Naive B cell (primary cell): ENCODE results near the gene FAT1. TPM values are rescaled to one million over a fixed set of nuclear protein-coding genes. Genes with fewer than 3 reads are reported as not detected.

Source experiments
- ATAC-seq, 2 donors: fragments of 150-1000 bp; cut with Tn5 transposase; 2 replicates each; pipeline ENCODE4 v1.10.0; 2021; ENCODE audit warnings: low read depth in 2 of 2, mild to moderate bottlenecking in 2 of 2, moderate library complexity in 2 of 2
- DNase-seq: peaks from one replicate; pipeline ENCODE4 v3.0.0; 2022
- H3K27ac Mint-ChIP-seq, 6 donors: one replicate each; pipeline ENCODE4 v1.8.0; 2020 to 2022; ENCODE audit warnings: mild to moderate bottlenecking in 6 of 6, mixed read lengths in 6 of 6, moderate library complexity in 5 of 6, inconsistent platforms in 2 of 6
- H3K27me3 Mint-ChIP-seq, 3 donors: one replicate each; pipeline ENCODE4 v1.8.0; 2021 to 2022; ENCODE audit warnings: mixed read lengths in 3 of 3, mild to moderate bottlenecking in 1 of 3
- H3K36me3 Mint-ChIP-seq, 2 donors: one replicate each; pipeline ENCODE4 v1.8.0; 2020 to 2022; ENCODE audit warnings: mixed read lengths in 2 of 2, inconsistent platforms in 1 of 2, mild to moderate bottlenecking in 1 of 2
- H3K4me1 Mint-ChIP-seq, 3 donors: one replicate each; pipeline ENCODE4 v1.8.0; 2020 to 2022; ENCODE audit warnings: mixed read lengths in 3 of 3, inconsistent platforms in 1 of 3, mild to moderate bottlenecking in 1 of 3, moderate library complexity in 1 of 3
- H3K4me3 Mint-ChIP-seq, 8 donors: one replicate each; pipeline ENCODE4 v1.8.0; 2020 to 2022; ENCODE audit warnings: mild to moderate bottlenecking in 8 of 8, mixed read lengths in 8 of 8, moderate library complexity in 8 of 8, inconsistent platforms in 2 of 8
- H3K9me3 Mint-ChIP-seq, 7 donors: one replicate each; pipeline ENCODE4 v1.8.0; 2020 to 2022; ENCODE audit warnings: mixed read lengths in 7 of 7, mild to moderate bottlenecking in 5 of 7, inconsistent platforms in 2 of 7, moderate library complexity in 1 of 7
- polyA plus RNA-seq, 6 donors: library from polyadenylated mRNA; unstranded; fragments of 300-500 nt; fragmentation: Illumina TruSeq; gene quantifications; one replicate each; pipeline ENCODE4 v1.2.3, GENCODE V29; 2021; ENCODE audit warnings: low read depth in 6 of 6

The FAT1 gene
- polyA plus RNA-seq, 6 donors from 2014 or later: not detected

DNA sequence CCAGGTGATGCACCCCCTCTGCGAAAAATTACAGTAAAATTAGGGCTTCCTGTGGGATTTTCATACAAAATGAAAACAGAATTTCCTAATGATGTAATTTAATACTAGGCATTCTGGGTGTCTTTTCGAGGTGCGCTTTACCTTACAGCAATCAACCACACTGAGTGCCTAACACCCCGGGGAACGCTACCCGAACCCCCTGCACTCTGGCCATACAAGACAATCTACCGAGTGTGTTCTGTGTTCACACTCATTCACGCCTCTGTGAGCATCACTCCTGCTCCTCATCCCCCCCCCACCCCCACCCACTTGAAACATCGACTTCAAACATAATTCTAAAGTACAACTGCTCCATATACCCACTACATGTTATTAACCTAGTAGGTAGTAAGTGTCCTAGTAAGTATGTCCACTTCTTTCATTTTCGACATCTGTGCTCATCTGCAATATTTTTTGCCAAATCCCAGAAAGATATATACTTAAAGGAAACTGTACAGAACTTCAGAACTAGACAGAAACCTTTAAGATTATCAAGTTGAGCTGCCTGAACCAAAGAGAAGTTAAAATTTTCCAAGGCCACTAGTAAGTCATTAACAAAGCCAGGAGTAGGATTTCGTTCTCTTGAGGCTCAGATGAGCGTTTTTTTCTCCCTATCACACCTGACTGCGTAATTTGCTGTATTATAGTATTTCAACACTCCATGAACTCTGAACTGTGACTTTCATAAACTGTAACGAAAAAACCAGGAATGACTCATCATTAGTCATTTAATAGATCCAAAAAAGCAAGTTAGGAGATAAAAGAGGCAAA, 80.0 kb downstream of the FAT1 start:
- no peak overlapping the region for H3K27ac Mint-ChIP-seq
- H3K4me3 Mint-ChIP-seq: no peak overlapping the region
- peaks cover 0 to 5% (median 2%) of the 10 kb centered on the region in 7 donors for H3K9me3 Mint-ChIP-seq
- no peaks in the 10 kb centered on the region for H3K27me3 Mint-ChIP-seq
- ATAC-seq: no peak
- H3K4me1 Mint-ChIP-seq: no peaks in the 10 kb centered on the region
- no peaks in the 10 kb centered on the region for H3K36me3 Mint-ChIP-seq
- DNase-seq: no peak

DNA sequence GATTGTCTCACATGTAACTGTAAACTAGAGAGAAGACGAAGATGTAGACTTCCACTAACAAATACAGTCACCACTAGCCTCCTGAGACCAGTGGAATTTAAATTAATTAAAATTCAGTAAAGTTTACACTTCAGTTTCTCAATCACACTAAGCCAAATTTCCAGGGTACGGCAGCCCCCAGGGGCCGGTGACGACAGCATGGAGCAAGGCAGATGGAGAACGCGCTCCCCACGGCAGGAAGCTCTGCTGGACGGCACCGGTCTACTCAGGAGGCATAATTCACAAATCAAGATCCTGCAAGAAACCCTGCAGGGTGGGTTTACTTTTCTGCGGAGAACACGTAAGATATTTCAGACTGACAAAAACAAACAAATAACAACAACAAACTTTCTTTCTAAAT, 80.7 kb downstream of the FAT1 start:
- no peaks in the 10 kb centered on the region for H3K27me3 Mint-ChIP-seq
- no peaks in the 10 kb centered on the region for H3K4me1 Mint-ChIP-seq
- H3K4me3 Mint-ChIP-seq: no peak overlapping the region
- H3K36me3 Mint-ChIP-seq: no peaks in the 10 kb centered on the region
- no peak for DNase-seq
- H3K27ac Mint-ChIP-seq: no peak overlapping the region
- H3K9me3 Mint-ChIP-seq: peaks cover 0 to 5% (median 2%) of the 10 kb centered on the region in 7 donors
- ATAC-seq: no peak

DNA sequence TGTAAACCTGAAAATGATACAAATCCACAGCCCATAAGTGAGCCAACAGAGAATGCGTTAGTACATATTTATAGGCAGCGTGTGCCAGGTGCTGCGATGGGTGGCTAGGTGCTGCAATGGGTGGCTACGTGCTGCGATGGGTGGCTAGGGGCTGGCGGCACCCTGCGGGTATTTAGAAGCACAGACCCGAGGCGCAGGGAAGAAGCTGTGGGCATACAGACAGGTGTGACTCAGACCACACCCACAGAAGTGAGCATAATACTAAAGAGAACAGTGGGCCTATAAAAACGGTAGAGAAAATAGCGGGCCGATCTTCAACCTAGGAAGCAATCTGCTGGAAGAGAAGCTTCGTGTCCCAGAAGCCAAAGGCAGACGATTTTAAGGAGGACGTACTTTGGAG, 81.1 kb downstream of the FAT1 start:
- Mint-ChIP-seq H3K36me3 (no peaks in the 10 kb centered on the region), H3K27ac (no peak overlapping the region), H3K9me3 (peaks cover 0 to 5% (median 2%) of the 10 kb centered on the region in 7 donors), H3K4me3 (no peak overlapping the region), H3K27me3 (no peaks in the 10 kb centered on the region), H3K4me1 (no peaks in the 10 kb centered on the region)
- no peak for DNase-seq
- ATAC-seq: no peak

DNA sequence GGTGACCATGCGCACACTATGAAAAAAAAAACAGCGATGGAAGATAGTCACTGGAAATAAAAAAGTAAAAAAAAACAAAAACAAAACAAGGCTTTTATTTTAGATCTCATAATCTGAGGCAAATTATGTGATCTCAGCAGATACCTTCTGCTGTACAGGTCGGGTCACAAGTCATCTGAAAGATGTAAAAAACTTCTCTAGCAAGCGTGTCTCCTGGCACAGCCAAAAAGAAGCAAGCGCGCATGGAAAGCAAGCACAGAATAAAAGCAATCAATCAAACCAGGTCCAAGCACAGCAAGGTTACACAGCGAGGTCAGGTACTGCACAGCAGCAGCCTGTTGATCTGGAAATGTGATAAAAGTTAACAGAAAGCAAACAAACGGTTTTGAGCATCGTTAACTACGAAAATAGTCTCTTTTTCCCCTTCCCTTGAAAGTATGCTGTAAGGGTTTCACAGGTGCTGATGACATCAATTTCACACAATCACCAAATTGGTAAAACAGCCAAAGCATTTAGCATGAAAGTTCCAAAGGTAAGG, 89.0 kb downstream of the FAT1 start:
- DNase-seq: no peak
- Mint-ChIP-seq H3K4me1 (no peaks in the 10 kb centered on the region), H3K36me3 (no peaks in the 10 kb centered on the region), H3K9me3 (peaks cover 0 to 11% (median 4%) of the 10 kb centered on the region in 7 donors), H3K27me3 (no peaks in the 10 kb centered on the region), H3K27ac (peak overlapping the region in 1 of 6 donors; percentile 26), H3K4me3 (no peak overlapping the region)
- ATAC-seq: no peak

DNA sequence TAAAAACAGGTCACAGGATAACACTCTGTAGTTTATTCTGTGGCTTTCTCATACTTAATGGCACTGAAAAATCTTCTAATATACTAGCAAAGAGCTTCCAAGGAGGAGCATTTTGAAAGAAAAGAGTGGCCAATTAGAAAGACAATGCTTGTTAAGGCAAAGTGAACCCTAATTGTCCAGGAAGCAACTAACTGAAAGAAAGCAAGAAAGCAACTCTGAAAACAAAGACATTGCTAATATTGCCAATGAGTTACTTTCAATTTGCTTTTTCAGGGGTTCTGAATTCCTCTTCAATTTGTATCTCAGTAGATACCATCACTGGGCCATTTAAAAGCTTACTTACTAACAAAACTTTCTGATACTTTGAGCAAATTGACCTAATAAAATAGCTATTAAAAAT, 89.8 kb downstream of the FAT1 start:
- ATAC-seq (no peak), DNase-seq (no peak)
- no peaks in the 10 kb centered on the region for H3K4me1 Mint-ChIP-seq
- no peaks in the 10 kb centered on the region for H3K27me3 Mint-ChIP-seq
- peaks cover 0 to 11% (median 6%) of the 10 kb centered on the region in 7 donors for H3K9me3 Mint-ChIP-seq
- H3K4me3 Mint-ChIP-seq: no peak overlapping the region
- H3K27ac Mint-ChIP-seq: no peak overlapping the region
- no peaks in the 10 kb centered on the region for H3K36me3 Mint-ChIP-seq

DNA sequence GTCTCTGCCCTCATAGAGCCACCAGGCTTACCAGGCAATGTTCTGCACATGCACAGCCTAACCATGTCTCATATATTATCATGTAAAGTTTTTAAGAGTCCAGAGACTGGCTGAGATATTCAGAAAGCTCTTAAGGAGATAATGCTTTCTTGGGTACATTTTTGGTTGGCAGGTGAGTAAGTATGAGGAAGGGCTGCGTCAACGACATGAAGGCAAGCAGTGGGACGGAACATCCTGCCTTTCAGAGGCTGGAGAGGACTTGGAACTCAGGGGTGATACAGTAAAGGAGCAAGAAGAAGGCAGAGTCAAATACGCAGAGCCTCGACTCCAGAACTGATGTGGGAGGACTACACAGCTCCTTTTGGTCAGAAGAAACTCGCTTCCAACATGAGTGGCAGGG, 93.5 kb downstream of the FAT1 start:
- ATAC-seq: no peak
- Mint-ChIP-seq H3K4me1 (no peaks in the 10 kb centered on the region), H3K36me3 (no peaks in the 10 kb centered on the region), H3K27ac (no peak overlapping the region), H3K4me3 (no peak overlapping the region), H3K27me3 (no peaks in the 10 kb centered on the region), H3K9me3 (peaks cover 0 to 19% (median 8%) of the 10 kb centered on the region in 7 donors)
- no peak for DNase-seq

DNA sequence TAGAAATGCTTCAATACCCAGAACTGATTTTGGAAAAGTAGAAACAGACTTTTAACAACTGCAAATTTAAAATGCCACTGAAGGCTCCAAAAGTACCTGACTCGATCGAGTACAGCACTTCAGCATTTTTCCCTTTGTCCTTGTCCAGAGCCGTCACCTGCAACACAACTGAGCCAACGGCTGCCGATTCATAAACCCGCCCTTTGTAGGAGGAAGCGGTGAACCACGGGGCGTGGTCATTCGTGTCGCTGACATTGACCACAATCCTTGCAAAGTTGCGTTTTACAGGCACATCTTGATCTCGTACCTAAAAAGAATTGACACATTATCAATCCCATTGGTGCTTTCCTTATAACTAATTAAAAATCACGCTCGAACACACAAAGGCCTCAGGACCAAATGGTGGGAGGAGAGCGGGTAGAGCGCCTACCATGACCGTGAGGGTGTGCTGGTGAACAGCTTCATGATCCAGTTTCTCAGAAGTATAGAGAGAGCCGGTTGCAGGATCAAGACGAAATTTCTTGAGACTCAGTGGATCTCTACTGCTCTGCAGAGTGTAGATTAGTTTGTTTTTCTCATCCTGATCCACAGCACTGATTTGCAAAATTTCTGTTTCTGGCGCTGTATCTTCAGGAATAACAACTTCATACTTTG, 95.5 kb downstream of the FAT1 start:
- Mint-ChIP-seq H3K27me3 (no peaks in the 10 kb centered on the region), H3K9me3 (peaks cover 0 to 15% (median 8%) of the 10 kb centered on the region in 7 donors), H3K36me3 (no peaks in the 10 kb centered on the region), H3K4me3 (no peak overlapping the region), H3K4me1 (no peaks in the 10 kb centered on the region), H3K27ac (no peak overlapping the region)
- DNase-seq: no peak
- no peak for ATAC-seq

DNA sequence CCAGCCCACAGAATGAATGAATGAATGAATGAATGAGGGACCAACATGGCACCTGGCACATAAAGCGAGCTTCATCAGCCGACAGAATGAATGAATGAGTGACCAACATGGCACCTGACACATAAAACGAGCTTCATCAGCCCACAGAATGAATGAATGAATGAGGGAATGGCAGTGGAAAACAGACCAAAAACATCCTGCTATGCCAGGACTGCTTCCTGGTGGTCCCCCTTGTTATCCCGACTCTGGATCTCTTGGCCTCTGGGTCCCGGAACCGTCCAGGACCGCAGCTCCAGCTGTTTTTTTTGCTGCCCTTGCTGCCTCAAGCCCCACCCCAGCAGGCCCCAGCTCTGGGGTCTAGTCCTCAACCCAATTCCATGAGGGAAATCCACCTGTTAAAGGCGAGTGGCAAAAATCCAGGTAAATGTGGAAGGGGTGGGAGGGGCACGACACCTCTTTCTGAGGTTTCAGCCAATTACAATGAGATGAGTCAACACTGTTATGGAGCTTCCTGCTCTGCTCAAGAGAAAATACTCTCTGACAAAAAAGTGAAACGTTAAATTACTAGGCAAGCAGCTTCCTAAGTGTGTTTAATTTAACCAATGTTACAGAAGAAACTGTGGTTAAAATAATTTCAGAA, 96.3 kb downstream of the FAT1 start:
- Mint-ChIP-seq H3K4me1 (no peaks in the 10 kb centered on the region), H3K27me3 (no peaks in the 10 kb centered on the region), H3K36me3 (no peaks in the 10 kb centered on the region), H3K27ac (no peak overlapping the region), H3K4me3 (no peak overlapping the region), H3K9me3 (peaks cover 0 to 17% (median 10%) of the 10 kb centered on the region in 7 donors)
- ATAC-seq: no peak
- no peak for DNase-seq

DNA sequence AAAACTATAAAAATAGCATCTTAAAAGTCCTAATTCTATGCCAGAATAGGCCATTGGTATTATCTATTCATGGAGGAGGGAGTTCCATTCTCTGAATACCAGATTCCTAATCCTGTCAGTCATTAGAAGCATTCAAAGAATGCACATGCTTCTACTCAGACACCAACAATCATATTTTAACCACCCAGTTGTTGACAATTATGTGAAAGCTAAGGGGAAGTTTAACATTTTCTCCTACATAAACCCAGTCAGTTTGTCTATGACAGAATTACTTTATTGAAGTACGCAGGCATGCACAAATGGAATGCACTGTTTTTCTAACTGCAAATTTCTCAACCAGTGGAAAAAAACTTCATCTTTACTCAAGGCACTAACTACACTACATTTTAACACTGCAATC, 98.7 kb downstream of the FAT1 start:
- no peaks in the 10 kb centered on the region for H3K36me3 Mint-ChIP-seq
- peaks cover 0 to 13% (median 3%) of the 10 kb centered on the region in 7 donors for H3K9me3 Mint-ChIP-seq
- H3K27me3 Mint-ChIP-seq: no peaks in the 10 kb centered on the region
- H3K4me1 Mint-ChIP-seq: no peaks in the 10 kb centered on the region
- H3K27ac Mint-ChIP-seq: no peak overlapping the region
- ATAC-seq: no peak
- DNase-seq: no peak
- no peak overlapping the region for H3K4me3 Mint-ChIP-seq

DNA sequence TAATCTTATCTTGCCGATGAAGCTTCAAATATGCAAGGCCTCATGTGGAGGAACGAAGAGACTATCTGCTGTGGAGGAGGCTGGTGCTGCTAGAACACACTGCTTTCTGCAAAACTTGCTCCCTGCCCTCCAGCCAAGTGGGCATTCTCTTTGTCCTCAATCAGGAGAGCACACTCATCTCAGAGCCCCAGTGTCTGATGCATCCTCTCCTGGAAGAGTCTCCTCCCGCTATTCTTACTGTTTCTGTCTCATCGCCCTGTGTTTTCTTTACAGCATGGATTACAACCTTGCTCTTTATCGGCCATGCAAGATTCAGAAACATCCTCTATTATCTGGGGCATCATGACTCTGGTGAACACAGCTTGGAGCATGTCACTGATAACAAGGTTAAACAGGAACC, 100.1 kb downstream of the FAT1 start:
- H3K4me1 Mint-ChIP-seq: no peaks in the 10 kb centered on the region
- no peaks in the 10 kb centered on the region for H3K27me3 Mint-ChIP-seq
- H3K27ac Mint-ChIP-seq: no peak overlapping the region
- DNase-seq: no peak
- no peak overlapping the region for H3K4me3 Mint-ChIP-seq
- H3K36me3 Mint-ChIP-seq: no peaks in the 10 kb centered on the region
- ATAC-seq: no peak
- H3K9me3 Mint-ChIP-seq: peaks cover 0 to 11% (median 3%) of the 10 kb centered on the region in 7 donors

DNA sequence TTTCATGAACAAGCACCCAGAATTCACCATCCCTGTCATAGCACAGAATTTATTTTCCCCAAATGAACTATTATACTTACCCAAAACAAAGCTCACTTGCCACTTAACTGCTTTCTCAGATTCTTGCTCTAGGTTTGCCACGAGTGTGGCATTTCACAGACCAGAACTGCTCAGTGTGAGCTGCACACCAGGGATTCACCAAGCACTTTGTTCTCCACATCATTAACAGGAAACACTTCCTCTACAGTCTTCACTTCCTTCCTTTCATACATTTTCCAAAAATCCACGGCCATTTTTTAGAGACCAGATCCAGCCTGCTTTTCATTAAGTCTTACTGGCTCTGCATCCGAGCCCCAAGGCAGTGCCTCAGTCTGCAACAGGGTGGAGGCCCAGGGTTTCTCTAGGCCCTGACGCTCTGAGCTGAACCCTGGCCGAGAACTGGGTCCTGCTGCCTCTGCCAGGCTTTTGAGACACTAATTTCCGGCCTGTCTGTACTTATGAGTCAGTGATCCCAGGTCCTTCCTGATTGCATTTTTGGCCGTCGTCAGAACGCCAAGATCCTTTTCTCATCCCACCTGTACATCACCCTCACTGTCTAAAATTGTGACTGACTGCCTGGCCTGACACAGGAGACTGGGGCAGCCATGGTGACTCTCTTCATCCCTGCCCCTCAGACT, 100.7 kb downstream of the FAT1 start:
- peaks cover 0 to 8% (median 0%) of the 10 kb centered on the region in 7 donors for H3K9me3 Mint-ChIP-seq
- H3K27me3 Mint-ChIP-seq: no peaks in the 10 kb centered on the region
- no peak for ATAC-seq

DNA sequence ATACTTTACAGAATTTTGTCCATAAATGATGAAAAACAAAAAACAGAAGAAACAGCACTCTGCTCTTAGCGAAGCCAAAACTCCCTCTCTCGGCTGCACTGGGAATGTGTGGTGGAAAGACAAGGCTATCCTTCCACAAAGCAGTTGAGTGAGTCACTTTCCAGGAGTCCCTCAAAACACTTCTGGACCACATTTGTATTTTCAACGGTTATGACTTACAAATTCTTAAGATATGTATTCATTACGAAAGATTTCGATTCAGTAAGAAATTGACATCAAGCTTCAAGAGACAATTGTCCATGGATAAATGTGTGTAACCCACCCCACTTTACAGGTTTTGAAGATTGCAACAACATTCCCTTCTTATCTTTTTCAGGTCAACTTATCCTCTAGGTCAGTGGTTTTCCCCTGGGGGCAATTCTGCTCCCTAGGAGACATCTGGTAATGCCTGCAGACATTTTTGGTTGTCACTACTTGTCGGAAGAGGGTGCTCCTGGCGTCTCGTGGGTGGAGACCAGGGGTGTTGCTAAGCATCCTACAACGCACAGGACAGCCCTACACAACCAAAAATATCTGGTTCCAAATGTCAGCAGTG, 101.6 kb downstream of the FAT1 start:
- Mint-ChIP-seq H3K27ac (no peak overlapping the region), H3K36me3 (no peaks in the 10 kb centered on the region), H3K4me1 (no peaks in the 10 kb centered on the region), H3K27me3 (no peaks in the 10 kb centered on the region), H3K9me3 (peaks cover 0 to 6% (median 0%) of the 10 kb centered on the region in 7 donors), H3K4me3 (no peak overlapping the region)
- no peak for DNase-seq
- ATAC-seq: no peak

More for the DNA sequence above, 100.7 kb downstream of the FAT1 start:
- Mint-ChIP-seq H3K27ac (no peak overlapping the region), H3K4me1 (no peaks in the 10 kb centered on the region), H3K4me3 (no peak overlapping the region), H3K36me3 (no peaks in the 10 kb centered on the region)
- DNase-seq: no peak

DNA sequence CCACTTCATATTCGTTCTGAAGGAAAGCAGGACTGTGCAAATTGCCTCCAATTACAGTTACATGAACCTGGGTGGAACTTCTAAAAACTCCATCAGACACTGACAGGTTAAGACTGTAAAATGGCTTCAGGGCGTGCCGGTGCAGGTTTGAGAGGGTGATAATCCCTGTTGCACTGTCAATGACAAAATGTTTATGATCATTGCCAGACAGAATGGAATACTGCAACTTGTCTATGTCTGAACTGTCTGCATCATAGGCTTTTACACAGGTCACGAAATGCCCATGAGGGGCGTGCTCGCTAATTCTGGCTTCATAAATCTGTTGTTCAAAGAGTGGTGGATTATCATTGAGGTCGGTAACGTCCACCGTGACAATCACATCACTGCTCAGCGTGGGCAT, 104.6 kb downstream of the FAT1 start:
- no peak for ATAC-seq
- Mint-ChIP-seq H3K36me3 (peaks cover 0 to 12% of the 10 kb centered on the region in 2 donors), H3K9me3 (peaks cover 0 to 15% (median 6%) of the 10 kb centered on the region in 7 donors), H3K4me1 (no peaks in the 10 kb centered on the region), H3K4me3 (no peak overlapping the region), H3K27me3 (no peaks in the 10 kb centered on the region), H3K27ac (no peak overlapping the region)
- DNase-seq: no peak
